Fibroblast of pulmonary artery (primary cell): ENCODE measurements around the gene NAA38.

Experiments
- DNase-seq: peaks from one replicate; pipeline ENCODE4 v3.0.0-alpha.2; 2010; ENCODE audit warnings: low read depth
- H3K4me3 ChIP-seq: replicated peaks from 2 replicates; pipeline ENCODE4 v1.5.1; 2011; ENCODE audit warnings: low read depth, mild to moderate bottlenecking, control low read depth, low read length, moderate library complexity
- CTCF ChIP-seq: IDR thresholded peaks from 2 replicates; pipeline ENCODE4 v1.5.1; 2011; ENCODE audit warnings: mild to moderate bottlenecking, control low read depth, low read length, inconsistent platforms; ENCODE audit errors: missing control alignments

The NAA38 gene

GRCh38 chr17:7843257-7843535, 14.2 kb downstream of the NAA38 start:
- peak overlapping the region; percentile 81 for H3K4me3 ChIP-seq
- no peak for TF ChIP-seq CTCF
- DNase-seq, result no peak

DNA sequence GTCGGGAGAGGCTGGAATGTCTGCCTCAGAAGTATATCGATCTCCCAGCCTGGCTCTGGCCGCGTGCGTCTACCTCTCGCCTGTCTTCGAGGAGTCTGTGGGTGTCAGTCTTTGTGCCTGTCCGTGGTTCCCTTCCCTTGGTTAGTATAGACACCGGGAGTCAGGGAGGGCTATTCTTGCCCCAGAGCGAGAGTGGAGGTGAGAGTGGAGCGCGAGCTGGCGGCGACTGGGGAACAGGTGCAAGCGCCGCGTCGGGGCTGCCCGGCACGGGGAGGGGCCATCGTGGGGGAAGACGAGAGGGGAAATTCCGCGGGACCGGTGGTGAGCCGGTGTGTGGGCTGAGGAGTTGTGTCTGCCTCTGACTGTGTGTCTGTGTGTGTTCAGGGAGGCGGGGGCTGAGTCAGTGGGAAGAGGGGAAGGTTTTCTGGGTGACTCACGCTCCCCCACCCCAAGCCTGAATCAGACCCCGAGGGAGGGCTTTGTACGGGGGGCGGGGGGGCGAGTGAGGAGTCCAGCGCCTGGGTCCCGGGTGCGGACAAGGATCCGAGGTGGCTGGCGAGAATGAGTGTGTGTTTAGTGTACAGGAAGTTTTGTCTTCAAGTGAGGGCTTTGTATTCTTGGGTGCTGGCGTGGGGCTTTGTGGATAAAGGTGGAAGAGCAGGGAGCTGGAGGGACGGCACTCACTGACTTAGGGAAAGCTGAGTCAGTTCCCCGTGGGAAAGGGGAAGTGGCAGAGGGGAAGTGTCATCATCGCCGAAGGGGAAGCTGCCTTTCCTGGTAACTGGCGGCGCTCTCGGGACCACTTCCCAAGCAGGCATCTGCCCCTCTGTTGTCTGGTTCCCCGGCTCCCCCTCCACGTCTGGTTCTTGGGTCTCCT, 14.7 kb downstream of the NAA38 start:
- peak; percentile 95 for DNase-seq
- TF ChIP-seq CTCF, result no peak
- peak overlapping the region; percentile 81 for H3K4me3 ChIP-seq

DNA sequence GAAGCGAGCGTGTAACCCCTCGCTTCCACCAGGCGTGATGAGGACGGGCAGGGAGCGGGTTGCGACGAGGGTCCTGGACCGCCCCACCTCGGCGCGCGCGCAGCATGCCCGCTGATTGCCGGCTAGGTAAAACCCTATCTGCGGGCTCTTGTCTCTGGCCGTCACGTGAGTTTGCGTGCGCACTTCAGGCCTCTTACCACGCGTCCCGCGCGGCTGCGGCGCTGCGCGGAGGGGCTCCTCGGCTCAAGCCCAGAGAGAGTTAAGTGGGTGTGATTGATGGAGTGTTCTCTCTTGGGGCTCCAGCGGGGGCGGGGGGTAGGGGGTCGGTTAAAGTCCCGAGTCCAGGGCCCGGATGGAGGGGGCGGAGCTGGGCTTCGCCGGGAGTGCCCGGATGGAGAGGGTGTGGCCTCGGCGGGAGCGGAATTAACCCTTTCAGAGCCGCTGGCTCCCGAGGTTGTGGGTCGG, 15.4 kb downstream of the NAA38 start:
- TF ChIP-seq CTCF, result no peak
- peak overlapping the region; percentile 81 for H3K4me3 ChIP-seq
- peak; percentile 90 for DNase-seq

DNA sequence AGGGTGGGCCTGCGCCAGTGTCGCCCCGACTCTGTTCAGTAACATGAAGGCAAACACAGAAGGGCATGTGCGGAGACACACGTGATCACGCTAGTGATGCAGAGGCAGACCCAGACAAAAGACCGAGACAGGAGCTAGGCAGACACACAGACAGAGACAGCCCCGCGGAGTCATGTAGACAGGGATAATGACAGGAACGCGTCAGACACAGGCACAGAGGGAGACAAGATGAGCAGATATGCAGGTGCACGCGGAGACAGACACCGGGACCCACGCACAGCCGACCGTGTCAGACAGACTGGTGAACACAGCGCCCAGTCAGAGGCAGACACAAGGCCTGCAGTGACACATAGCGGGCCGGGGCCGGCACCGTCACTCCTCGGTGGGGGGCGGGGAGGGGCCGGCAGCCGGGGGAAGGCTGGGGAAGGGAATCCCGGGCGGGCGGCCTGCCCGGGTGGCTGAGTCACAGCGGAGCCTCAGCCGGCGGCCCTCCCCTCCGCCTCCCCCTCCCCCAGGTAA, 15.9 kb downstream of the NAA38 start:
- peak; percentile 90 for DNase-seq
- peak overlapping the region; percentile 81 for H3K4me3 ChIP-seq
- TF ChIP-seq CTCF, result no peak

- TF ChIP-seq CTCF, result no peak
- peak overlapping the region; percentile 81 for H3K4me3 ChIP-seq
- no peak for DNase-seq
Observed at GRCh38 chr17:7840875-7841274, 16.5 kb downstream of the NAA38 start.

- no peak for TF ChIP-seq CTCF
- DNase-seq, result no peak
- H3K4me3 ChIP-seq, result no peak overlapping the region
Observed at GRCh38 chr17:7840441-7840840, 16.9 kb downstream of the NAA38 start.

DNA sequence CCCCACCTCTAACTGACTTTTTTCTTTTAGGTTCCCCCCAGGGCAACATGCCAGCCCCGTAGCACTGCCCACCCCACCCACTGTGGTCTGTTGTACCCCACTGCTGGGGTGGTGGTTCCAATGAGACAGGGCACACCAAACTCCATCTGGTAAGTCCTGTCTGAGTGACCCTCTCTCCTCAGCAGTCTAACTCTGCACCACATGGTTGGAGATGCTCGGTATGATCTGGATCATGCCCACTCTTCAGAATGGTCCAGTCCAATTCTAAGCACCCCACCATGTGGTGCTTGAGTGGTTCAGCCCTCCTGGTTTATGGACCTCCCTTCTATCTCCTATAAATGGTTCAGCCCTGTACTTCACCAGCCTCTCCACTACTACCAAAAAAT, 17.5 kb downstream of the NAA38 start:
- no peak overlapping the region for H3K4me3 ChIP-seq
- no peak for DNase-seq
- no peak for TF ChIP-seq CTCF
